B cell (primary cell): ENCODE measurements around the gene AZGP1. TPM values are rescaled to one million over a fixed set of nuclear protein-coding genes. Genes with fewer than 3 reads are reported as not detected.

Source experiments
- ATAC-seq: fragments of 200-7000 bp; cut with Tn5 transposase; one replicate; pipeline ENCODE4 v1.10.0; 2021; ENCODE audit warnings: low read depth, mild to moderate bottlenecking, moderate number of reproducible peaks, moderate library complexity
- CTCF ChIA-PET: fragments of 350-600 bp; sonication (Branson Sonifier 250); formaldehyde crosslinking; loops from one replicate; lab custom pipeline; 2021; ENCODE audit warnings: antibody characterized with exemption, inconsistent platforms; lab: Charles Lee
- POLR2A ChIA-PET: fragments of 350-600 bp; sonication (Branson Sonifier 250); formaldehyde crosslinking; loops from one replicate; lab custom pipeline; 2021; ENCODE audit warnings: antibody characterized with exemption; lab: Charles Lee
- DNase-seq: peaks from one replicate; pipeline ENCODE4 v3.0.0; 2013
- H2AFZ ChIP-seq: 2 replicates; pipeline ENCODE4 v1.6.1; 2012; ENCODE audit warnings: mild to moderate bottlenecking, low read depth, low read length; ENCODE audit not compliant: insufficient read depth, poor library complexity, severe bottlenecking
- H3K27ac ChIP-seq, 2 donors: 1 replicate in 1 of 2; 2 replicates in 1 of 2; pipeline ENCODE4 v1.5.1; 2012 to 2013; ENCODE audit warnings: low read length in 2 of 2, mild to moderate bottlenecking in 2 of 2, moderate library complexity in 1 of 2
- H3K27me3 ChIP-seq, 4 experiments: fragments of 200-600 bp in 1 of 4; sonication (generic) in 1 of 4; replicated peaks in 1 of 4; 1 replicate in 2 of 4; 2 replicates in 2 of 4; pipeline versions ENCODE4 v1.6.1 to v1.7.0; 2013 to 2016; ENCODE audit warnings: low read length in 3 of 4, mild to moderate bottlenecking in 2 of 4, mixed read lengths in 1 of 4, moderate library complexity in 1 of 4; ENCODE audit not compliant: insufficient read depth in 4 of 4, control insufficient read depth in 3 of 4; ENCODE audit errors: control extremely low read depth in 1 of 4
- H3K36me3 ChIP-seq, 2 experiments: replicated peaks in 1 of 2; 1 replicate in 1 of 2; 2 replicates in 1 of 2; pipeline versions ENCODE4 v1.6.1 to v1.7.1; 2013; ENCODE audit warnings: low read length in 1 of 2; ENCODE audit not compliant: insufficient read depth in 2 of 2, control insufficient read depth in 1 of 2; ENCODE audit errors: control extremely low read depth in 1 of 2, extremely low read depth in 1 of 2
- H3K4me1 ChIP-seq, 2 donors: fragments of 200-600 bp in 1 of 2; sonication (generic) in 1 of 2; 1 replicate in 1 of 2; 2 replicates in 1 of 2; pipeline versions ENCODE4 v1.5.1 to v1.6.1; 2013 to 2017; ENCODE audit warnings: low read length in 2 of 2; ENCODE audit not compliant: control insufficient read depth in 2 of 2, insufficient read depth in 2 of 2
- H3K4me2 ChIP-seq: replicated peaks from 2 replicates; pipeline ENCODE3; 2012; ENCODE audit warnings: mild to moderate bottlenecking, low read depth, low read length; ENCODE audit not compliant: poor library complexity, severe bottlenecking
- H3K4me3 ChIP-seq, 5 experiments: fragments of 200-600 bp in 1 of 5; sonication (generic) in 1 of 5; 1 replicate in 3 of 5; 2 replicates in 2 of 5; pipeline versions ENCODE4 v1.5.1 to v1.7.0; 2011 to 2016; ENCODE audit warnings: low read length in 4 of 5, mild to moderate bottlenecking in 4 of 5, low read depth in 2 of 5, control low read depth in 1 of 5, moderate library complexity in 1 of 5; ENCODE audit not compliant: insufficient read depth in 1 of 5; ENCODE audit errors: control extremely low read depth in 1 of 5, extremely low read depth in 1 of 5
- H3K79me2 ChIP-seq: fragments of 200-600 bp; sonication (generic); one replicate; pipeline ENCODE4 v1.6.0; 2016; ENCODE audit warnings: low read length; ENCODE audit not compliant: control insufficient read depth, insufficient read depth
- H3K9ac ChIP-seq: fragments of 200-600 bp; sonication (generic); 2 replicates; pipeline ENCODE4 v1.6.1; 2017; ENCODE audit warnings: mild to moderate bottlenecking, low read length, moderate library complexity
- H3K9me3 ChIP-seq, 3 donors: one replicate each; pipeline versions ENCODE4 v1.6.1 to v1.7.1; 2013; ENCODE audit warnings: low read length in 2 of 3; ENCODE audit not compliant: control insufficient read depth in 2 of 3, insufficient read depth in 1 of 3; ENCODE audit errors: control extremely low read depth in 1 of 3
- H4K20me1 ChIP-seq: 2 replicates; pipeline ENCODE4 v1.6.0; 2012; ENCODE audit warnings: mild to moderate bottlenecking, low read length; ENCODE audit not compliant: insufficient read depth, control insufficient read depth, poor library complexity, severe bottlenecking
- H3K27ac Mint-ChIP-seq: one replicate; pipeline ENCODE4 v1.8.0; 2021; ENCODE audit warnings: mixed read lengths
- H3K27me3 Mint-ChIP-seq: one replicate; pipeline ENCODE4 v1.8.0; 2021; ENCODE audit warnings: mixed read lengths
- H3K4me1 Mint-ChIP-seq: one replicate; pipeline ENCODE4 v1.8.0; 2021; ENCODE audit warnings: mixed read lengths
- H3K4me3 Mint-ChIP-seq: one replicate; pipeline ENCODE4 v1.8.0; 2021; ENCODE audit warnings: mixed read lengths
- H3K9me3 Mint-ChIP-seq: one replicate; pipeline ENCODE4 v1.8.0; 2022; ENCODE audit warnings: mixed read lengths; ENCODE audit not compliant: insufficient read depth
- EZH2 ChIP-seq: IDR thresholded peaks from 2 replicates; pipeline ENCODE4 v1.6.1; 2012; ENCODE audit warnings: borderline replicate concordance, low read depth, mild to moderate bottlenecking, moderate library complexity, low read length; ENCODE audit not compliant: insufficient read depth, poor library complexity, severe bottlenecking
- WGBS: methylation state at CpG from one replicate; pipeline ENCODE4 v1.1.5; 2013; ENCODE audit warnings: missing lambda C conversion rate; ENCODE audit not compliant: insufficient coverage; 5-methylcytosine and 5-hydroxymethylcytosine counted together
- intact Hi-C: fragments of 100-400 bp; cut with micrococcal nuclease; formaldehyde crosslinking; loops from one replicate; pipeline ENCODE4 v1.10.0; 2022
- polyA plus RNA-seq: library from polyadenylated mRNA; depleted of rRNA; stranded (reverse); fragments of >200 nt; gene quantifications from 2 replicates; pipeline ENCODE4 v1.2.3, GENCODE V29; 2012
- total RNA-seq, 2 donors: library from RNA; stranded (reverse); fragments of 120-200 nt in 1 of 2; gene quantifications; 1 replicate in 1 of 2; 2 replicates in 1 of 2; pipeline versions ENCODE4 v1.2.3 to v1.2.4, GENCODE V29; 2013 to 2022
- TF ChIP-seq, protein P1 (sequence below): fragments of 200-600 bp; IDR thresholded peaks from one replicate; pipeline ENCODE4 v1.8.0; 2022; ENCODE audit warnings: antibody characterized with exemption, mild to moderate bottlenecking

AZGP1 gene
- total and polyA plus RNA-seq, 2 donors (not counting 1 experiment from before 2014, with no cell fraction given) = not detected

GRCh38 chr7:99943641-99944496 lies 32.0 kb downstream of the AZGP1 start:
- H3K27ac Mint-ChIP-seq = peak overlapping the region; percentile 27

More at GRCh38 chr7:99943641-99944496, 32.0 kb downstream of the AZGP1 start:
- H3K27me3 Mint-ChIP-seq = peaks cover 39% of the 10 kb centered on the region
- ChIA-PET POLR2A (no interaction called here), CTCF (interaction anchor here (0.7 to 1.0 kb wide), 2 partner anchors 10 to 14 kb away, joined by 3 to 5 read pairs; no protein-coding TSS in a partner anchor)
- no peak for TF ChIP-seq EZH2
- TF ChIP-seq, protein P1, sequence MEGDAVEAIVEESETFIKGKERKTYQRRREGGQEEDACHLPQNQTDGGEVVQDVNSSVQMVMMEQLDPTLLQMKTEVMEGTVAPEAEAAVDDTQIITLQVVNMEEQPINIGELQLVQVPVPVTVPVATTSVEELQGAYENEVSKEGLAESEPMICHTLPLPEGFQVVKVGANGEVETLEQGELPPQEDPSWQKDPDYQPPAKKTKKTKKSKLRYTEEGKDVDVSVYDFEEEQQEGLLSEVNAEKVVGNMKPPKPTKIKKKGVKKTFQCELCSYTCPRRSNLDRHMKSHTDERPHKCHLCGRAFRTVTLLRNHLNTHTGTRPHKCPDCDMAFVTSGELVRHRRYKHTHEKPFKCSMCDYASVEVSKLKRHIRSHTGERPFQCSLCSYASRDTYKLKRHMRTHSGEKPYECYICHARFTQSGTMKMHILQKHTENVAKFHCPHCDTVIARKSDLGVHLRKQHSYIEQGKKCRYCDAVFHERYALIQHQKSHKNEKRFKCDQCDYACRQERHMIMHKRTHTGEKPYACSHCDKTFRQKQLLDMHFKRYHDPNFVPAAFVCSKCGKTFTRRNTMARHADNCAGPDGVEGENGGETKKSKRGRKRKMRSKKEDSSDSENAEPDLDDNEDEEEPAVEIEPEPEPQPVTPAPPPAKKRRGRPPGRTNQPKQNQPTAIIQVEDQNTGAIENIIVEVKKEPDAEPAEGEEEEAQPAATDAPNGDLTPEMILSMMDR = no peak
- Histone ChIP-seq H3K4me1 (peaks cover 11 to 12% of the 10 kb centered on the region in 2 donors), H3K4me3 (peak overlapping the region in 3 of 5 experiments; percentile 12 to 29 (median 26)), H2AFZ (peak overlapping the region; percentile 70), H3K4me2 (peak overlapping the region; percentile 47), H3K36me3 (no peaks in the 10 kb centered on the region), H3K79me2 (no peaks in the 10 kb centered on the region), H4K20me1 (no peaks in the 10 kb centered on the region), H3K27me3 (peaks cover 0 to 35% (median 15%) of the 10 kb centered on the region in 4 experiments), H3K9ac (no peak overlapping the region), H3K9me3 (peaks cover 0 to 4% (median 0%) of the 10 kb centered on the region in 3 donors), H3K27ac (no peak overlapping the region)
- 22% methylated on average over 6 of the region's 14 CpGs for WGBS
- peaks cover 14% of the 10 kb centered on the region for H3K4me1 Mint-ChIP-seq
- H3K9me3 Mint-ChIP-seq = peaks cover 1% of the 10 kb centered on the region
- DNase-seq (peak; percentile 44), ATAC-seq (peak; percentile 31)
- intact Hi-C loops = no loop called here
- H3K4me3 Mint-ChIP-seq = peak overlapping the region; percentile 73
